HCT116 (cell line): Measurements from ENCODE around the gene FERD3L. TPM values are rescaled to one million over a fixed set of nuclear protein-coding genes. Genes with fewer than 3 reads are reported as not detected.
A peak's percentile ranks its signal among the peaks of the same experiment; 100 is the strongest.

Experiments
- ATAC-seq: fragments of 200-7000 bp; cut with Tn5 transposase; 2 replicates; pipeline ENCODE4 v1.9.1; 2020; ENCODE audit warnings: mild to moderate bottlenecking, moderate library complexity
- BruUV-seq: library from RNA; stranded (reverse); fragments of 400-500 nt; replicated peaks from 2 replicates; lab custom pipeline; 2021; lab: Mats Ljungman, UMichigan
- CTCF ChIA-PET: fragments of 300-600 bp; sonication (Branson Sonifier 250); formaldehyde crosslinking; loops from one replicate; lab custom pipeline; 2021; ENCODE audit warnings: antibody characterized with exemption; lab: Charles Lee
- POLR2A ChIA-PET: fragments of 300-600, 350-600 bp; sonication (Branson Sonifier 250); formaldehyde crosslinking; loops from one replicate; lab custom pipeline; 2021; ENCODE audit warnings: antibody characterized with exemption; lab: Charles Lee
- RAD21 ChIA-PET, 2 experiments: fragments of 300-600 bp; sonication (Branson Sonifier 250); formaldehyde crosslinking; loops; one replicate each; lab custom pipeline; 2023; ENCODE audit warnings: low total read pairs in 2 of 2; ENCODE audit not compliant: uncharacterized antibody in 2 of 2, unreplicated experiment in 2 of 2, low non-redundant PET in 1 of 2; lab: Charles Lee
- DNase-seq: peaks from one replicate; pipeline ENCODE4 v3.0.0-alpha.2; 2010; ENCODE audit warnings: low read depth, low spot score
- H2AFZ ChIP-seq: fragments of 200-600 bp; shearing (Covaris generic), sonication (generic); 2 replicates; pipeline ENCODE4 v1.6.1; 2017; ENCODE audit warnings: low read depth, mixed run types, mixed read lengths, antibody characterized with exemption, low read length; ENCODE audit not compliant: poor library complexity, severe bottlenecking
- H3K27ac ChIP-seq: 2 replicates; pipeline ENCODE4 v1.5.1; 2012; ENCODE audit warnings: low read depth, low read length
- H3K27me3 ChIP-seq: fragments of 200-600 bp; sonication (generic); 2 replicates; pipeline ENCODE4 v1.6.1; 2016; ENCODE audit warnings: mixed run types, low read length, mixed read lengths; ENCODE audit not compliant: insufficient read depth
- H3K36me3 ChIP-seq, 2 experiments: fragments of 200-500 bp in 1 of 2; fragments of 200-600 bp in 1 of 2; sonication (Bioruptor generic) in 1 of 2; sonication (generic) in 1 of 2; 2 replicates each; pipeline versions ENCODE4 v1.5.1 to v1.6.1; 2014 to 2016; ENCODE audit warnings: low read length in 2 of 2, inconsistent platforms in 1 of 2, mixed read lengths in 1 of 2, mixed run types in 1 of 2; ENCODE audit not compliant: insufficient read depth in 2 of 2, control insufficient read depth in 1 of 2
- H3K4me1 ChIP-seq, 2 experiments: fragments of 200-600 bp in 1 of 2; sonication (generic) in 1 of 2; 2 replicates each; pipeline versions ENCODE4 v1.5.1 to v1.6.1; 2012 to 2017; ENCODE audit warnings: low read length in 2 of 2, inconsistent platforms in 1 of 2, mild to moderate bottlenecking in 1 of 2, mixed read lengths in 1 of 2, mixed run types in 1 of 2, moderate library complexity in 1 of 2; ENCODE audit not compliant: insufficient read depth in 2 of 2, control insufficient read depth in 1 of 2
- H3K4me2 ChIP-seq: fragments of 200-600 bp; sonication (generic); 2 replicates; pipeline ENCODE4 v1.6.1; 2017; ENCODE audit warnings: mixed run types, low read length, mixed read lengths
- H3K4me3 ChIP-seq, 2 experiments: fragments of 200-600 bp in 1 of 2; sonication (generic) in 1 of 2; replicated peaks in 1 of 2; 2 replicates each; pipeline ENCODE4 v1.5.1; 2011 to 2016; ENCODE audit warnings: low read length in 2 of 2, control low read depth in 1 of 2, low read depth in 1 of 2, mild to moderate bottlenecking in 1 of 2, mixed read lengths in 1 of 2, mixed run types in 1 of 2
- H3K79me2 ChIP-seq: fragments of 200-600 bp; sonication (generic); 2 replicates; pipeline ENCODE4 v1.6.1; 2017; ENCODE audit warnings: mild to moderate bottlenecking, mixed run types, low read length, moderate library complexity, mixed read lengths; ENCODE audit not compliant: insufficient read depth
- H3K9ac ChIP-seq: fragments of 200-600 bp; sonication (generic); 2 replicates; pipeline ENCODE4 v1.6.1; 2016; ENCODE audit warnings: low read length, mixed read lengths
- H3K9me2 ChIP-seq: fragments of 200-600 bp; sonication (generic), shearing (Covaris generic); 2 replicates; pipeline ENCODE4 v1.6.1; 2017; ENCODE audit warnings: mixed run types, mild to moderate bottlenecking, moderate library complexity; ENCODE audit not compliant: insufficient read depth
- H3K9me3 ChIP-seq, 2 experiments: fragments of 200-500 bp in 1 of 2; fragments of 200-600 bp in 1 of 2; sonication (Bioruptor generic) in 1 of 2; sonication (generic) in 1 of 2; 2 replicates each; pipeline ENCODE4 v1.6.1; 2014 to 2017; ENCODE audit warnings: low read length in 2 of 2, mixed read lengths in 2 of 2, inconsistent platforms in 1 of 2, low read depth in 1 of 2, mild to moderate bottlenecking in 1 of 2, mixed run types in 1 of 2, moderate library complexity in 1 of 2; ENCODE audit not compliant: control insufficient read depth in 1 of 2, insufficient read depth in 1 of 2
- H4K20me1 ChIP-seq: fragments of 200-600 bp; sonication (generic), shearing (Covaris generic); 2 replicates; pipeline ENCODE4 v1.6.1; 2017; ENCODE audit warnings: mixed run types, mild to moderate bottlenecking, moderate library complexity; ENCODE audit not compliant: insufficient read depth
- ATF3 ChIP-seq: IDR thresholded peaks from 2 replicates; pipeline ENCODE4 v1.6.1; 2012
- CBX3 ChIP-seq: IDR thresholded peaks from 2 replicates; pipeline ENCODE4 v1.6.1; 2012; ENCODE audit warnings: low read depth
- CEBPB ChIP-seq: IDR thresholded peaks from 2 replicates; pipeline ENCODE4 v1.6.1; 2012; ENCODE audit warnings: low read depth
- EGR1 ChIP-seq: IDR thresholded peaks from 2 replicates; pipeline ENCODE4 v1.6.1; 2012; ENCODE audit warnings: low read depth
- ELF1 ChIP-seq: IDR thresholded peaks from 2 replicates; pipeline ENCODE4 v1.6.1; 2012; ENCODE audit warnings: low read depth, borderline replicate concordance
- EZH2 ChIP-seq: fragments of 200-600 bp; sonication (generic); IDR thresholded peaks from 2 replicates; pipeline ENCODE4 v1.6.1; 2017; ENCODE audit warnings: antibody characterized with exemption, mixed run types
- FOSL1 ChIP-seq: IDR thresholded peaks from 2 replicates; pipeline ENCODE4 v1.6.1; 2012; ENCODE audit warnings: low read depth
- JUND ChIP-seq: IDR thresholded peaks from 2 replicates; pipeline ENCODE4 v1.6.1; 2012
- POLR2A ChIP-seq: IDR thresholded peaks from 2 replicates; pipeline ENCODE4 v1.7.0; 2011; ENCODE audit warnings: borderline replicate concordance; ENCODE audit not compliant: insufficient read depth, insufficient read length; ENCODE audit errors: extremely low read depth
- POLR2AphosphoS5 ChIP-seq: IDR thresholded peaks from 2 replicates; pipeline ENCODE4 v1.6.1; 2011; ENCODE audit warnings: mild to moderate bottlenecking, low read depth, low read length, moderate library complexity
- RAD21 ChIP-seq: IDR thresholded peaks from 2 replicates; pipeline ENCODE4 v1.6.1; 2012; ENCODE audit warnings: low read depth, mild to moderate bottlenecking
- SP1 ChIP-seq: IDR thresholded peaks from 2 replicates; pipeline ENCODE4 v1.6.1; 2012; ENCODE audit warnings: low read depth
- SRF ChIP-seq: IDR thresholded peaks from 2 replicates; pipeline ENCODE4 v1.6.1; 2012; ENCODE audit warnings: low read depth
- TCF7L2 ChIP-seq: IDR thresholded peaks from 2 replicates; pipeline ENCODE4 v1.7.0; 2011; ENCODE audit warnings: borderline replicate concordance, inconsistent platforms; ENCODE audit not compliant: insufficient read depth, insufficient read length; ENCODE audit errors: extremely low read depth
- YY1 ChIP-seq: IDR thresholded peaks from 2 replicates; pipeline ENCODE4 v1.6.1; 2011; ENCODE audit warnings: low read length, low read depth, moderate library complexity, mild to moderate bottlenecking; ENCODE audit not compliant: insufficient replicate concordance; ENCODE audit errors: extremely low read depth
- ZFX ChIP-seq: fragments of 450-650 bp; IDR thresholded peaks from 2 replicates; pipeline ENCODE4 v1.6.1; 2017
- intact Hi-C: fragments of 100-400 bp; cut with micrococcal nuclease; formaldehyde crosslinking; loops from 2 replicates; pipeline ENCODE4 v1.10.0; 2022
- total RNA-seq: library from RNA; stranded (reverse); gene quantifications from one replicate; pipeline ENCODE4 v1.2.1, GENCODE V29; 2021; ENCODE audit not compliant: unreplicated experiment
- TF ChIP-seq, protein P1 (sequence below): IDR thresholded peaks from 2 replicates; pipeline ENCODE4 v1.6.1; 2012
- TF ChIP-seq, protein P2 (sequence below), 3 experiments: fragments of 200-600 bp in 1 of 3; sonication (generic) in 1 of 3; IDR thresholded peaks in 2 of 3; conservative IDR thresholded peaks in 1 of 3; 2 replicates each; pipeline ENCODE4 v1.5.1; 2012 to 2017; ENCODE audit warnings: low read depth in 2 of 3, low read length in 2 of 3, antibody characterized with exemption in 1 of 3, borderline replicate concordance in 1 of 3, control low read depth in 1 of 3, mild to moderate bottlenecking in 1 of 3, mixed read lengths in 1 of 3, mixed run types in 1 of 3, moderate library complexity in 1 of 3; ENCODE audit not compliant: insufficient read depth in 1 of 3
- TF ChIP-seq, protein P3 (sequence below): IDR thresholded peaks from 2 replicates; pipeline ENCODE4 v1.6.1; 2011; ENCODE audit warnings: mild to moderate bottlenecking, low read length, moderate library complexity; ENCODE audit not compliant: insufficient replicate concordance; ENCODE audit errors: extremely low read depth

The FERD3L gene
- total RNA-seq, 1 experiment from 2014 or later: not detected

GRCh38 chr7:19177269-19177668, 32.0 kb upstream of the FERD3L start:
- Histone ChIP-seq H3K4me3 (no peak overlapping the region), H3K9me3 (no peaks in the 10 kb centered on the region), H3K4me1 (peaks cover 0 to 4% of the 10 kb centered on the region in 2 experiments; a peak in 1 of 4 replicates), H3K9me2 (no peaks in the 10 kb centered on the region), H3K27me3 (no peaks in the 10 kb centered on the region), H3K4me2 (no peak overlapping the region), H3K9ac (no peak overlapping the region), H4K20me1 (no peaks in the 10 kb centered on the region), H3K27ac (no peak overlapping the region), H2AFZ (peak overlapping the region; percentile 57), H3K36me3 (no peaks in the 10 kb centered on the region), H3K79me2 (no peaks in the 10 kb centered on the region)
- CTCF ChIA-PET: no interaction called here
- no peak for ATAC-seq
- BruUV-seq: no TSS peak
- no peak for TF ChIP-seq RAD21
- TF ChIP-seq, protein P1, sequence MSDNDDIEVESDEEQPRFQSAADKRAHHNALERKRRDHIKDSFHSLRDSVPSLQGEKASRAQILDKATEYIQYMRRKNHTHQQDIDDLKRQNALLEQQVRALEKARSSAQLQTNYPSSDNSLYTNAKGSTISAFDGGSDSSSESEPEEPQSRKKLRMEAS: 0 out of 2 replicates have a peak, but pooled peaks have one; percentile 23
- RAD21 ChIA-PET: no interaction called here
- POLR2A ChIA-PET: no interaction called here
- DNase-seq: no peak
- intact Hi-C loops: no loop called here

DNA sequence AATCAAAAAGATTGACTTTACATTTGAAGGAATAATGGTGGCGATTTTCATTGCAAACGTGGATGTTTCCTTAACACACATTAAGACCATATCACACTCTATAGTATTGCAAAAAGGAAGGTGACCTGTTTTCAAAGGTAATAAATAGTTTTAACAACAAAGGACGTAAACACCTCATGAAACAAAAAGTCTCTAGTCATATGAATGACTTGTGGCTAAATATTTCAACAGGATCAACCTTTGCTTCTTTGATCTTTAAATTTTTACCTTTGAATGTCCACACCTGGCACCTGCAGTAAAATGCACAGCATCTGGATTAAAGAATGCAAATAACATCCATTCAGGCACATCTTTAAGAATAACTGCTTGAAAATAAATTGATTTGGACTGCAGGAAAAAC, 30.0 kb upstream of the FERD3L start:
- H2AFZ ChIP-seq: no peak overlapping the region
- H3K4me2 ChIP-seq: no peak overlapping the region
- H3K36me3 ChIP-seq: no peaks in the 10 kb centered on the region
- no peak overlapping the region for H3K9ac ChIP-seq
- H3K9me2 ChIP-seq: no peaks in the 10 kb centered on the region
- no peaks in the 10 kb centered on the region for H3K9me3 ChIP-seq
- ATAC-seq: no peak
- H3K27ac ChIP-seq: no peak overlapping the region
- RAD21 ChIA-PET: no interaction called here
- DNase-seq: no peak
- no peaks in the 10 kb centered on the region for H3K79me2 ChIP-seq
- no peaks in the 10 kb centered on the region for H4K20me1 ChIP-seq
- CTCF ChIA-PET: no interaction called here
- POLR2A ChIA-PET: no interaction called here
- BruUV-seq: no TSS peak
- intact Hi-C loops: no loop called here
- no peak overlapping the region for H3K4me3 ChIP-seq
- H3K4me1 ChIP-seq: peaks cover 0 to 4% of the 10 kb centered on the region in 2 experiments; a peak in 1 of 4 replicates
- no peaks in the 10 kb centered on the region for H3K27me3 ChIP-seq
- TF ChIP-seq ZFX: no peak
- no peak for TF ChIP-seq JUND
- no peak for TF ChIP-seq SP1
- no peak for TF ChIP-seq FOSL1
- no peak for TF ChIP-seq POLR2A
- TF ChIP-seq, protein P2, sequence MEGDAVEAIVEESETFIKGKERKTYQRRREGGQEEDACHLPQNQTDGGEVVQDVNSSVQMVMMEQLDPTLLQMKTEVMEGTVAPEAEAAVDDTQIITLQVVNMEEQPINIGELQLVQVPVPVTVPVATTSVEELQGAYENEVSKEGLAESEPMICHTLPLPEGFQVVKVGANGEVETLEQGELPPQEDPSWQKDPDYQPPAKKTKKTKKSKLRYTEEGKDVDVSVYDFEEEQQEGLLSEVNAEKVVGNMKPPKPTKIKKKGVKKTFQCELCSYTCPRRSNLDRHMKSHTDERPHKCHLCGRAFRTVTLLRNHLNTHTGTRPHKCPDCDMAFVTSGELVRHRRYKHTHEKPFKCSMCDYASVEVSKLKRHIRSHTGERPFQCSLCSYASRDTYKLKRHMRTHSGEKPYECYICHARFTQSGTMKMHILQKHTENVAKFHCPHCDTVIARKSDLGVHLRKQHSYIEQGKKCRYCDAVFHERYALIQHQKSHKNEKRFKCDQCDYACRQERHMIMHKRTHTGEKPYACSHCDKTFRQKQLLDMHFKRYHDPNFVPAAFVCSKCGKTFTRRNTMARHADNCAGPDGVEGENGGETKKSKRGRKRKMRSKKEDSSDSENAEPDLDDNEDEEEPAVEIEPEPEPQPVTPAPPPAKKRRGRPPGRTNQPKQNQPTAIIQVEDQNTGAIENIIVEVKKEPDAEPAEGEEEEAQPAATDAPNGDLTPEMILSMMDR (IDR thresholded peaks at IDR 0.05 in 2 of 3, conservative IDR thresholded peaks at IDR 0.05 in 1 of 3; ENCODE audit: borderline replicate concordance in 1 of 3, insufficient read depth in 1 of 3, low read depth in 2 of 3, low read length in 2 of 3): no peak
- TF ChIP-seq CEBPB: no peak
- no peak for TF ChIP-seq POLR2AphosphoS5
- no peak for TF ChIP-seq YY1
- TF ChIP-seq RAD21: no peak
- TF ChIP-seq TCF7L2: no peak
- no peak for TF ChIP-seq ELF1
- TF ChIP-seq, protein P3, sequence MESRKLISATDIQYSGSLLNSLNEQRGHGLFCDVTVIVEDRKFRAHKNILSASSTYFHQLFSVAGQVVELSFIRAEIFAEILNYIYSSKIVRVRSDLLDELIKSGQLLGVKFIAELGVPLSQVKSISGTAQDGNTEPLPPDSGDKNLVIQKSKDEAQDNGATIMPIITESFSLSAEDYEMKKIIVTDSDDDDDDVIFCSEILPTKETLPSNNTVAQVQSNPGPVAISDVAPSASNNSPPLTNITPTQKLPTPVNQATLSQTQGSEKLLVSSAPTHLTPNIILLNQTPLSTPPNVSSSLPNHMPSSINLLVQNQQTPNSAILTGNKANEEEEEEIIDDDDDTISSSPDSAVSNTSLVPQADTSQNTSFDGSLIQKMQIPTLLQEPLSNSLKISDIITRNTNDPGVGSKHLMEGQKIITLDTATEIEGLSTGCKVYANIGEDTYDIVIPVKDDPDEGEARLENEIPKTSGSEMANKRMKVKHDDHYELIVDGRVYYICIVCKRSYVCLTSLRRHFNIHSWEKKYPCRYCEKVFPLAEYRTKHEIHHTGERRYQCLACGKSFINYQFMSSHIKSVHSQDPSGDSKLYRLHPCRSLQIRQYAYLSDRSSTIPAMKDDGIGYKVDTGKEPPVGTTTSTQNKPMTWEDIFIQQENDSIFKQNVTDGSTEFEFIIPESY: no peak
- no peak for TF ChIP-seq ATF3
- no peak for TF ChIP-seq EZH2
- TF ChIP-seq CBX3: no peak
- TF ChIP-seq EGR1: no peak
- no peak for TF ChIP-seq SRF
